A204.1 (cell line): Measurements from ENCODE around the gene TPPP.

Experiments
- FAIRE-seq: peaks from 2 replicates; lab custom pipeline; 2012; peaks lifted over from hg19 to GRCh38; lab: Jason Lieb, UNC

Gene TPPP

GRCh38 chr5:624118-624950, 68.8 kb downstream of the TPPP start:
- no peak for FAIRE-seq

GRCh38 chr5:623531-623930, 69.6 kb downstream of the TPPP start:
- no peak for FAIRE-seq

GRCh38 chr5:622946-623522, 70.1 kb downstream of the TPPP start:
- FAIRE-seq, result no peak

GRCh38 chr5:622359-622758, 70.8 kb downstream of the TPPP start:
- no peak for FAIRE-seq

GRCh38 chr5:621341-621761, 71.8 kb downstream of the TPPP start:
- no peak for FAIRE-seq

- FAIRE-seq, result no peak
Observed at GRCh38 chr5:620586-621180, 72.5 kb downstream of the TPPP start.

GRCh38 chr5:620152-620551, 73.0 kb downstream of the TPPP start:
- FAIRE-seq, result no peak

GRCh38 chr5:619444-619843, 73.7 kb downstream of the TPPP start:
- FAIRE-seq, result no peak

GRCh38 chr5:618450-618849, 74.7 kb downstream of the TPPP start:
- FAIRE-seq, result no peak

- no peak for FAIRE-seq
Observed at GRCh38 chr5:617896-618295, 75.3 kb downstream of the TPPP start.

- FAIRE-seq, result no peak
Observed at GRCh38 chr5:616484-617039, 76.6 kb downstream of the TPPP start.

- no peak for FAIRE-seq
Observed at GRCh38 chr5:612498-613424, 80.4 kb downstream of the TPPP start.

GRCh38 chr5:611731-612486, 81.2 kb downstream of the TPPP start, which contains the start of gene CEP72:
CEP72 (plus strand) TSS chr5:612340; CDS start chr5:612362, 22 bp downstream.
- no peak for FAIRE-seq

- FAIRE-seq, result no peak
Observed at GRCh38 chr5:610744-611730, 82.1 kb downstream of the TPPP start.

GRCh38 chr5:610011-610743, 83.0 kb downstream of the TPPP start:
- FAIRE-seq, result no peak
